Stomach (tissue), 4 donors: ENCODE data around the gene FRMD8.

ENCODE experiments used
- CTCF ChIP-seq, 7 experiments: fragments of 450-650 bp in 4 of 7; fragments of 200-600 bp in 3 of 7; sonication (generic) in 3 of 7; IDR thresholded peaks; one replicate each; pipeline ENCODE4 v1.5.1; 2016 to 2019; ENCODE audit warnings: antibody characterized with exemption in 7 of 7, control low read depth in 2 of 7, mild to moderate bottlenecking in 1 of 7
- EP300 ChIP-seq: sonication (generic); formaldehyde crosslinking; IDR thresholded peaks from one replicate; pipeline ENCODE4 v1.6.1; 2017; ENCODE audit warnings: antibody characterized with exemption
- POLR2A ChIP-seq, 4 donors: fragments of 450-650 bp; IDR thresholded peaks; one replicate each; pipeline ENCODE4 v1.6.1; 2016; ENCODE audit warnings: antibody characterized with exemption in 4 of 4, control low read depth in 2 of 4, mild to moderate bottlenecking in 1 of 4, moderate library complexity in 1 of 4
- POLR2AphosphoS5 ChIP-seq, 3 donors: sonication (generic); formaldehyde crosslinking; IDR thresholded peaks; one replicate each; pipeline ENCODE4 v1.6.1; 2016; ENCODE audit warnings: antibody characterized with exemption in 3 of 3

- TF ChIP-seq CTCF (IDR thresholded peaks at IDR 0.05) (no peak), POLR2A (IDR thresholded peaks at IDR 0.05) (no peak), POLR2AphosphoS5 (IDR thresholded peaks at IDR 0.05) (no peak), EP300 (no peak)
These were observed 7.2 kb downstream of the FRMD8 start for GRCh38 chr11:65393513-65394079.
